Karpas-422 (cell line): ENCODE results near the gene UBB. TPM values are rescaled to one million over a fixed set of nuclear protein-coding genes. Genes with fewer than 3 reads are reported as not detected.

Source experiments
- DNase-seq: peaks from one replicate; pipeline ENCODE4 v3.0.0-alpha.2; 2015
- H2AFZ ChIP-seq: fragments of 200-600 bp; sonication (generic); 2 replicates; pipeline ENCODE4 v1.6.1; 2014; ENCODE audit warnings: antibody characterized with exemption, low read length, mixed read lengths
- H3K27ac ChIP-seq: fragments of 200-600 bp; sonication (generic); 2 replicates; pipeline ENCODE4 v1.5.1; 2014; ENCODE audit warnings: mild to moderate bottlenecking, low read length, moderate library complexity
- H3K27me3 ChIP-seq: fragments of 200-600 bp; sonication (generic); 2 replicates; pipeline ENCODE4 v1.6.1; 2014; ENCODE audit warnings: low read length, mixed read lengths
- H3K36me3 ChIP-seq: fragments of 200-600 bp; sonication (generic); 2 replicates; pipeline ENCODE4 v1.6.1; 2014; ENCODE audit warnings: low read length, mixed read lengths; ENCODE audit not compliant: insufficient read depth
- H3K4me1 ChIP-seq: fragments of 200-600 bp; sonication (generic); 2 replicates; pipeline ENCODE4 v1.6.1; 2014; ENCODE audit warnings: mild to moderate bottlenecking, low read length, mixed read lengths
- H3K4me2 ChIP-seq: fragments of 200-600 bp; sonication (generic); 2 replicates; pipeline ENCODE4 v1.6.1; 2014; ENCODE audit warnings: low read length, low read depth, mild to moderate bottlenecking; ENCODE audit not compliant: poor library complexity, severe bottlenecking
- H3K4me3 ChIP-seq: fragments of 200-600 bp; sonication (generic); 2 replicates; pipeline ENCODE4 v1.5.1; 2014; ENCODE audit warnings: mild to moderate bottlenecking, antibody characterized with exemption, low read length, mixed read lengths
- H3K79me2 ChIP-seq: fragments of 200-600 bp; sonication (generic); 2 replicates; pipeline ENCODE4 v1.6.1; 2014; ENCODE audit warnings: mild to moderate bottlenecking, low read length, mixed read lengths
- H3K9ac ChIP-seq: fragments of 200-600 bp; sonication (generic); 2 replicates; pipeline ENCODE4 v1.6.0; 2014; ENCODE audit warnings: low read length
- H3K9me2 ChIP-seq: fragments of 200-600 bp; sonication (generic), shearing (Covaris generic); replicated peaks from 2 replicates; pipeline ENCODE4 v1.6.0; 2014; ENCODE audit warnings: mild to moderate bottlenecking, low read length, moderate library complexity; ENCODE audit not compliant: insufficient read depth
- H3K9me3 ChIP-seq: fragments of 300-700, 200-600 bp; sonication (generic); 2 replicates; pipeline ENCODE4 v1.6.1; 2014; ENCODE audit warnings: low read length, mixed read lengths
- H4K20me1 ChIP-seq: fragments of 200-600 bp; sonication (generic); 2 replicates; pipeline ENCODE4 v1.6.1; 2014; ENCODE audit warnings: mild to moderate bottlenecking, antibody characterized with exemption, low read length, low read depth; ENCODE audit not compliant: insufficient read depth
- total RNA-seq: library from RNA; depleted of rRNA; stranded (reverse); fragments of >200 nt; shearing (Covaris generic); gene quantifications from 2 replicates; pipeline ENCODE4 v1.2.3, GENCODE V29; 2014; ENCODE audit warnings: low replicate concordance; rRNA removed

The UBB gene
- total RNA-seq, 1 experiment from 2014 or later: 1,060 TPM

GRCh38 chr17:16425698-16426659, 45.1 kb downstream of the UBB start:
- Histone ChIP-seq H3K9ac (no peak overlapping the region), H3K27me3 (no peaks in the 10 kb centered on the region), H3K4me2 (no peak overlapping the region), H3K4me3 (no peak overlapping the region), H3K27ac (no peak overlapping the region), H3K9me3 (no peaks in the 10 kb centered on the region), H3K36me3 (no peaks in the 10 kb centered on the region), H3K79me2 (no peaks in the 10 kb centered on the region), H3K9me2 (no peaks in the 10 kb centered on the region), H4K20me1 (no peaks in the 10 kb centered on the region), H2AFZ (no peak overlapping the region), H3K4me1 (peaks cover 7% of the 10 kb centered on the region)
- DNase-seq: no peak

GRCh38 chr17:16427020-16427419, 46.1 kb downstream of the UBB start:
- H3K9me2 ChIP-seq: no peaks in the 10 kb centered on the region
- H3K36me3 ChIP-seq: no peaks in the 10 kb centered on the region
- H3K4me3 ChIP-seq: no peak overlapping the region
- H3K4me2 ChIP-seq: no peak overlapping the region
- peaks cover 7% of the 10 kb centered on the region for H3K4me1 ChIP-seq
- no peaks in the 10 kb centered on the region for H4K20me1 ChIP-seq
- no peaks in the 10 kb centered on the region for H3K9me3 ChIP-seq
- no peak overlapping the region for H3K9ac ChIP-seq
- H3K79me2 ChIP-seq: no peaks in the 10 kb centered on the region
- DNase-seq: peak; percentile 27
- H2AFZ ChIP-seq: no peak overlapping the region
- no peaks in the 10 kb centered on the region for H3K27me3 ChIP-seq
- H3K27ac ChIP-seq: no peak overlapping the region

DNA sequence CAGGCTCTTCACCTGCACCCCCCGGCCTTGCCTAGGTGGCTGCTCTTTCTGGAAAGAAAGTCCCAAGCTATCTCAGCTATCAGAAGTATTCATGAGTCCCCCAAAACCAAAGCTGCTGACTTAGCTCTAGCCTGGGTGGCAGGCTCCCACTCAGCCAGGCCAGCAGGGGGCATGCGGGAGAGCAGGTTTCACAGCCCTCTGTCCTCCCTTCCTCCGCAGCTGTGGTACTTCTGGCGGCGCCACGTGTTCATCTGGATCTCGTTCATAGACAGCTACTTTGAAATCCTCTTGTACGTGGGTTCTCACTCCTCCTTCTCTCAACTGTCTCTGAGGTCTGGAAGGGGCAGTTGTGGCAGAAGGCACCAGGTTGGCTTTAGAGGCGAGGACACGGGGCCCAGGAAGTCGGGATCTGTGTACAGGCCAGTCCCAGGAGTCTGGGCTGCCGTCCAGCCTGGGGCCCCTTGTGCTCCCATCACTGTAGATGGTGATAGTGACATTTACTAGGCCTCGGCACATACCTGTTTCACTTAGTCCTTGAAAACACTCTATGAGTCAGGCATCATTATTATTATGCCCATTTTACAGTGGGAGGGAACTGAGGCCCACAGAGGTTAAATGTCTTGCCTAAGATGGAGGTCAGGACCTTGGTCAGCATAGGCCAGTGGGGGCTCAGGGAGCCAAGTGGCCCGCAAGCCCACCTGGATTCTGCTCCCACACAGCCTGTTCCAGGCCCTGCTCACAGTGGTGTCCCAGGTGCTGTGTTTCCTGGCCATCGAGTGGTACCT, 47.4 kb downstream of the UBB start:
- Histone ChIP-seq H3K27ac (no peak overlapping the region), H3K4me1 (peaks cover 7% of the 10 kb centered on the region), H3K36me3 (no peaks in the 10 kb centered on the region), H3K4me2 (peak overlapping the region; percentile 14), H3K9me2 (no peaks in the 10 kb centered on the region), H3K4me3 (no peak overlapping the region), H3K79me2 (no peaks in the 10 kb centered on the region), H3K27me3 (no peaks in the 10 kb centered on the region), H3K9me3 (no peaks in the 10 kb centered on the region), H4K20me1 (no peaks in the 10 kb centered on the region), H2AFZ (peak overlapping the region; percentile 33; the same call in 1 of the 2 replicates), H3K9ac (peak overlapping the region; percentile 41; the same call in 1 of the 2 replicates)
- DNase-seq: peak; percentile 94

DNA sequence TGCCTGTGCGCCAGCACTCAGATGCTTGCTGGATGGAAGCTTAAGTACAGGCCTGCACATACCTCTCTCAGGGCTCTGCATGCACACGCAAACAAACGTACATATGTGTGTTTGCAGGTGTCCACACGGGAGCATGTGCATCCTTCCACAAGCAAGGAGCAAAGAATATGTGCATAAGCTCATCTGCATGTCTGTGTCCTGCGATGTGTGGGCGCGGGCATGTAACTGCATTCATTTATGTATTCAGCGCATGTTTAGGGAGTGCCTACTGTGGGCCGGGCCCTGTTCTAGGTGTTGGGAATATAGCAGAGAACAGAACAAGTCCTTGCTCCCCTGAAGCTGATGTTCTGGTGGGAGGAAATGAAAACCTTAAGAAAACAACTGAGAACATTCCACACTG, 48.2 kb downstream of the UBB start:
- Histone ChIP-seq H3K27me3 (no peaks in the 10 kb centered on the region), H3K9ac (no peak overlapping the region), H3K9me3 (no peaks in the 10 kb centered on the region), H3K9me2 (no peaks in the 10 kb centered on the region), H3K27ac (no peak overlapping the region), H3K79me2 (no peaks in the 10 kb centered on the region), H3K4me2 (no peak overlapping the region), H2AFZ (no peak overlapping the region), H4K20me1 (no peaks in the 10 kb centered on the region), H3K4me3 (no peak overlapping the region), H3K4me1 (peaks cover 7% of the 10 kb centered on the region), H3K36me3 (no peaks in the 10 kb centered on the region)
- peak; percentile 33 for DNase-seq

DNA sequence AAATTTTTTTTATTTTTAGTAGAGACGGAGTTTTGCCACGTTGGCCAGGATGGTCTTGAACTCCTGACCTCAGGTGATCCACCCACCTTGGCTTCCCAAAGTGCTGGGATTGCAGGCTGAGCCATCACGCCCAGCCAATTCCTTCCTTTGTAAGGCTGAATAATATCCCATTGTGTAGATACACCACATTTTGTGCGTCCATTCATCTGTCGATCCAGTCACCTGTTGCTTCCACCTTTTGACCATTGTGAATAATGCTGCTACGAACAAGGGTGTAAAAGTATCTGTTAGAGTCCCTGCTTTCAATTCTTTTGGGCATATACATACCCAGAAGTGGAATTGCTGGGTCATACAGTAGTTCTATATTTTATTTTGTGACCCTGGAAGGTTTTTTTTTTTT, 49.8 kb downstream of the UBB start:
- H3K4me2 ChIP-seq: no peak overlapping the region
- peak; percentile 31 for DNase-seq
- no peaks in the 10 kb centered on the region for H3K27me3 ChIP-seq
- H2AFZ ChIP-seq: no peak overlapping the region
- no peak overlapping the region for H3K9ac ChIP-seq
- H3K9me3 ChIP-seq: no peaks in the 10 kb centered on the region
- no peaks in the 10 kb centered on the region for H3K36me3 ChIP-seq
- no peak overlapping the region for H3K27ac ChIP-seq
- peaks cover 7% of the 10 kb centered on the region for H3K4me1 ChIP-seq
- no peaks in the 10 kb centered on the region for H4K20me1 ChIP-seq
- no peaks in the 10 kb centered on the region for H3K9me2 ChIP-seq
- H3K4me3 ChIP-seq: no peak overlapping the region
- H3K79me2 ChIP-seq: no peaks in the 10 kb centered on the region

GRCh38 chr17:16432017-16432416, 51.1 kb downstream of the UBB start:
- DNase-seq: no peak
- no peak overlapping the region for H3K9ac ChIP-seq
- H4K20me1 ChIP-seq: no peaks in the 10 kb centered on the region
- no peak overlapping the region for H2AFZ ChIP-seq
- H3K4me3 ChIP-seq: no peak overlapping the region
- H3K79me2 ChIP-seq: no peaks in the 10 kb centered on the region
- no peaks in the 10 kb centered on the region for H3K9me2 ChIP-seq
- no peak overlapping the region for H3K27ac ChIP-seq
- H3K4me2 ChIP-seq: no peak overlapping the region
- H3K9me3 ChIP-seq: no peaks in the 10 kb centered on the region
- H3K4me1 ChIP-seq: peaks cover 7% of the 10 kb centered on the region
- H3K27me3 ChIP-seq: no peaks in the 10 kb centered on the region
- H3K36me3 ChIP-seq: no peaks in the 10 kb centered on the region

Other genes with a start within 250 kb of the UBB start
- 95.2 and 127 TPM in 2 replicates for gene NCOR1, start 165.6 kb upstream of the UBB start, total RNA-seq
- 43.4 and 48.2 TPM in 2 replicates for gene PIGL, start 163.9 kb upstream of the UBB start, total RNA-seq
- 25.6 and 69.7 TPM in 2 replicates for gene CENPV, start 27.6 kb upstream of the UBB start, total RNA-seq
- 14.2 and 30.1 TPM in 2 replicates for gene TRPV2, start 34.5 kb downstream of the UBB start, total RNA-seq
- gene LRRC75A, start 111.1 kb downstream of the UBB start, total RNA-seq: 2.4 and 5.2 TPM in 2 replicates
- 0.40 and 0.41 TPM in 2 replicates for gene ZNF287, start 188.1 kb downstream of the UBB start, total RNA-seq